ENCODE results near the gene ZNF280A. TPM values are rescaled to one million over a fixed set of nuclear protein-coding genes. Genes with fewer than 3 reads are reported as not detected.

The ZNF280A gene
- total RNA-seq, 3 donors from 2014 or later (not counting 1 experiment from before 2014, with no cell fraction given) = not detected

DNA sequence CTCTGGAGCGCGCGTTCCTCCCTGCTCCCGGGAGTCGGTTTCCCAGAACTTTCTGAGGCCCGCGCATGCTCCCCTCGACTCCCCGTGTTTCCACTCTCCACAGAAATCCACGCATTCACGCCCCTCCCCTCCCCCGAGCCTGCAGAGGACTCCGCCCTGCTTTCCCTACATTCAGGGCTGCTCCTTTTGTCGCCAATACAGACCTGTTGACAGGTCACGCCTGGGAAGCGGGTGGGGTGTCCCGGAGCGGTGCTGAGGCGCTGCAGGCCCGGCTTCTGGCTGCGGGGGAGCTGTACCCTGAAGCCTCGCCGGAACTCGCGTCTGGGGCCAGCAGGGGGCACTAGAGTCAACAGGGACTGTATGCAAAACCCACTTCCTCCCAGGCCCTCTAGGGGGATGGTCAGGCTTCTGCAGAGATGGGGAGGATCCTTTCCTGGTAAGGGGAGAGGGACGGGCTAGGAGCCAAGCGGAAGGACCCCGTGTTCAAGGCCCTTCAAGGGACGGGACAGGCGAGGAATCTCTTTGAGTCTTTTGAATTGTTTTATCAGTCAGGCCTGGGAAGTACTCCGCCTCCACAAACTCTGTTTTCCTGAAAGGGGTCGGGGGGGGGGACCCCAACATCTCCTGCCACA lies 39.0 kb upstream of the ZNF280A start, which contains the start of gene PRAME:
Gene PRAME (minus strand): TSS at position 294 of the 632 bp plus-strand sequence. CDS start 2,433 bp downstream, outside the sequence.
- H3K27me3 Mint-ChIP-seq (ENCODE audit: low read depth in 2 of 2) = peaks cover 6 to 7% of the 10 kb centered on the region in 2 donors
- no peak within 1 kb of the TSS for H3K4me3 ChIP-seq (ENCODE audit: low read length)
- H3K27me3 ChIP-seq (ENCODE audit: control insufficient read depth, insufficient read depth, low read length) = no peaks in the 10 kb centered on the region
- 57% methylated on average over 32 of the region's 32 CpGs for WGBS (ENCODE audit: insufficient coverage)
- peaks cover 6% of the 10 kb centered on the region for H3K4me1 ChIP-seq (ENCODE audit: control insufficient read depth, insufficient read depth, low read length)
- H3K9me3 ChIP-seq (ENCODE audit: control insufficient read depth, insufficient read depth, low read length) = no peaks in the 10 kb centered on the region
- intact Hi-C loops (cut with micrococcal nuclease) = no loop called here
- TF ChIP-seq CTCF (IDR thresholded peaks at IDR 0.05) = peak; percentile 75
- H3K4me3 Mint-ChIP-seq = no peak within 1 kb of the TSS
- no peaks in the 10 kb centered on the region for H3K36me3 Mint-ChIP-seq
- H3K36me3 ChIP-seq (ENCODE audit: control insufficient read depth, insufficient read depth, low read length) = no peaks in the 10 kb centered on the region
- no peak within 1 kb of the TSS for H3K27ac ChIP-seq (ENCODE audit: low read length)
- H3K9me3 Mint-ChIP-seq = no peaks in the 10 kb centered on the region
- DNase-seq = peak; percentile 57 to 77
- ATAC-seq = peak; percentile 80 to 98 (median 94)
- H3K27ac Mint-ChIP-seq = peak within 1 kb of the TSS in 1 of 2 donors; percentile 33
- peaks cover 0 to 5% of the 10 kb centered on the region in 2 donors for H3K4me1 Mint-ChIP-seq

DNA sequence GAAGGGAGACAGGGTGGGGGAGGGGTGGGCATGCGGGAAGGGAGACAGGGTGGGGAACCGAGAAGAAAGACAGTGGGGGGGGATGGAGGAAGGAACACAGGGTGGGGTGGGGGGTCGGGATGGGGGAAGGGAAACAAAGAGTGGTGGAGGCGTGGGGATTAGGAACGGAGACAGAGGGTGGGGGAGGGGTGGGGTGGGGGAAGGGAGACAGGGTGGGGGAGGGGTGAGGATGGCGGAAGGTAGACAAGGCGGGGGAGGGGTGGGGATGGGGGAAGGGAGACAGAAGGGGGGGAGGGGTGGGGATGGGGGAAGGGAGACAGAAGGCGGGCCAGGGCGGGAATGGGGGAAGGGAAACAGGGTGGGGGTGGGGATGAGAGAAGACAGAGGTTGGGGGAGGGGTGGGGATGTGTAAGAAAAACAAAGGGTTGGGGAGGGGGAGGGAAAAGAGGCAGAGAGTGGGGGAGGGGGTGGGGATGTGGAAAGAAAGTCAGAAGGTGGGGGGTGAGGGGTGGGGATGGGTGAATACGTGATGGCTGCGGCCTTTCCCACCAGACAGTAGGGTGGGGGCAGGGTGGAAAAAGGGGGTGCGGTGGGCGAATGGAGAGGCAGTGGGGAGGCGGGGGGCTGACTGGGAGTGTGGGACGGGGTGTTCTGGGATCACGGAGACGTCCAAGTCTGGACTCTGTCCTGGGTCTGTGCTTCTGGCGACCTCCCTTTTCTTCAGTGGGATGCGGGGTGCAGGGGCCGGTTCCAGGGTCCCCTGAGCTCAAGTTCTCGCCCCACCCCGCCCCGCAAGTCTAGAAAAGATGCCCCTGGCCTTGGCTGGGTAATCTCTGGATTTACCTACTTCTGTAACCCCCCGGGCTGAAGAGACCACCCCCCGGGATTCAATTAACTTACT lies 38.3 kb upstream of the ZNF280A start:
- 85% methylated on average over 20 of the region's 25 CpGs for WGBS (ENCODE audit: insufficient coverage)
- Mint-ChIP-seq H3K36me3 (no peaks in the 10 kb centered on the region), H3K27me3 (ENCODE audit: low read depth in 2 of 2) (peaks cover 6 to 7% of the 10 kb centered on the region in 2 donors), H3K4me1 (peaks cover 0 to 5% of the 10 kb centered on the region in 2 donors), H3K4me3 (no peak overlapping the region), H3K27ac (no peak overlapping the region), H3K9me3 (no peaks in the 10 kb centered on the region)
- no peaks in the 10 kb centered on the region for H3K9me3 ChIP-seq (ENCODE audit: control insufficient read depth, insufficient read depth, low read length)
- no peak for TF ChIP-seq CTCF (IDR thresholded peaks at IDR 0.05)
- ATAC-seq = no peak
- H3K4me1 ChIP-seq (ENCODE audit: control insufficient read depth, insufficient read depth, low read length) = peaks cover 6% of the 10 kb centered on the region
- DNase-seq = no peak
- intact Hi-C loops (cut with micrococcal nuclease) = no loop called here
- H3K27me3 ChIP-seq (ENCODE audit: control insufficient read depth, insufficient read depth, low read length) = no peaks in the 10 kb centered on the region
- no peak overlapping the region for H3K27ac ChIP-seq (ENCODE audit: low read length)
- no peaks in the 10 kb centered on the region for H3K36me3 ChIP-seq (ENCODE audit: control insufficient read depth, insufficient read depth, low read length)
- no peak overlapping the region for H3K4me3 ChIP-seq (ENCODE audit: low read length)

- H3K27me3 ChIP-seq (ENCODE audit: control insufficient read depth, insufficient read depth, low read length) = no peaks in the 10 kb centered on the region
- H3K4me1 ChIP-seq (ENCODE audit: control insufficient read depth, insufficient read depth, low read length) = peaks cover 6% of the 10 kb centered on the region
- Mint-ChIP-seq H3K4me3 (no peak overlapping the region), H3K4me1 (peaks cover 0 to 5% of the 10 kb centered on the region in 2 donors), H3K36me3 (no peaks in the 10 kb centered on the region), H3K27me3 (ENCODE audit: low read depth in 2 of 2) (peaks cover 4 to 6% of the 10 kb centered on the region in 2 donors), H3K27ac (no peak overlapping the region), H3K9me3 (no peaks in the 10 kb centered on the region)
- intact Hi-C loops (cut with micrococcal nuclease) = no loop called here
- DNase-seq (no peak), ATAC-seq (no peak)
- 95% methylated on average over 35 of the region's 38 CpGs for WGBS (ENCODE audit: insufficient coverage)
- TF ChIP-seq CTCF (IDR thresholded peaks at IDR 0.05) = no peak
- no peak overlapping the region for H3K4me3 ChIP-seq (ENCODE audit: low read length)
- no peaks in the 10 kb centered on the region for H3K9me3 ChIP-seq (ENCODE audit: control insufficient read depth, insufficient read depth, low read length)
- H3K27ac ChIP-seq (ENCODE audit: low read length) = no peak overlapping the region
- H3K36me3 ChIP-seq (ENCODE audit: control insufficient read depth, insufficient read depth, low read length) = no peaks in the 10 kb centered on the region
Observed at GRCh38 chr22:22556995-22557925, 37.2 kb upstream of the ZNF280A start.
